ES-I3 (cell line): ENCODE results near the gene OR9A2.
"Not testable (repeated sequence)": the region's sequence is repeated elsewhere in the genome, so short reads cannot be mapped to it uniquely, and the experiment has no call there.

ENCODE experiments used
- H3K36me3 ChIP-seq: 2 replicates; pipeline ENCODE4 v1.6.1; 2013; ENCODE audit warnings: mild to moderate bottlenecking, low read length, control low read depth, moderate library complexity; ENCODE audit not compliant: insufficient read depth
- H3K4me1 ChIP-seq: 2 replicates; pipeline ENCODE4 v1.6.1; 2013; ENCODE audit warnings: mild to moderate bottlenecking, control low read depth, low read length; ENCODE audit not compliant: insufficient read depth
- H3K9ac ChIP-seq: 2 replicates; pipeline ENCODE4 v1.6.1; 2013; ENCODE audit warnings: low read depth, mild to moderate bottlenecking, low read length, moderate library complexity
- H3K9me3 ChIP-seq: 2 replicates; pipeline ENCODE4 v1.6.1; 2013; ENCODE audit warnings: mild to moderate bottlenecking, low read length, moderate library complexity; ENCODE audit not compliant: control insufficient read depth, insufficient read depth

Gene OR9A2

DNA sequence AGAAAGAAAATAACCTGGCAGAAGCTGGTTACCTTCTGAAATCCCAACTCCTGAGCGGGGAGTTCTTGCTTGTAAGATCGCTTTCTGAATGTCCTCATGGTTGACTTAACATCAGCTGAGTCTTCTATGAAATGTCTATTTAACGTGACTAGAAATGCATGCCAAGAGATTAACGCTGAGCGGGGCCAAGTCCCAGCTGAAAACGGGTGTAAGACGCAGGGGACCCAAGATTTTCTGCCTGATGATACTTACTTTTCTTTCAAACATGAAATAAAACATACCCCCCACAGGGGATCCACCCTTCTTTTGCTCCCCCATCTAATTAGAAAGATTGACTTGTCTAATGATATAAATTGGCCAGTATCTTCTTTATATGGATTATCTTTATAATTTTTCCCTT lies 14.9 kb downstream of the OR9A2 start:
- H3K4me1 ChIP-seq = peaks cover 9% of the 10 kb centered on the region; the same call in 1 of the 2 replicates
- no peaks in the 10 kb centered on the region for H3K36me3 ChIP-seq
- no peak overlapping the region for H3K9ac ChIP-seq
- H3K9me3 ChIP-seq = no peaks in the 10 kb centered on the region

DNA sequence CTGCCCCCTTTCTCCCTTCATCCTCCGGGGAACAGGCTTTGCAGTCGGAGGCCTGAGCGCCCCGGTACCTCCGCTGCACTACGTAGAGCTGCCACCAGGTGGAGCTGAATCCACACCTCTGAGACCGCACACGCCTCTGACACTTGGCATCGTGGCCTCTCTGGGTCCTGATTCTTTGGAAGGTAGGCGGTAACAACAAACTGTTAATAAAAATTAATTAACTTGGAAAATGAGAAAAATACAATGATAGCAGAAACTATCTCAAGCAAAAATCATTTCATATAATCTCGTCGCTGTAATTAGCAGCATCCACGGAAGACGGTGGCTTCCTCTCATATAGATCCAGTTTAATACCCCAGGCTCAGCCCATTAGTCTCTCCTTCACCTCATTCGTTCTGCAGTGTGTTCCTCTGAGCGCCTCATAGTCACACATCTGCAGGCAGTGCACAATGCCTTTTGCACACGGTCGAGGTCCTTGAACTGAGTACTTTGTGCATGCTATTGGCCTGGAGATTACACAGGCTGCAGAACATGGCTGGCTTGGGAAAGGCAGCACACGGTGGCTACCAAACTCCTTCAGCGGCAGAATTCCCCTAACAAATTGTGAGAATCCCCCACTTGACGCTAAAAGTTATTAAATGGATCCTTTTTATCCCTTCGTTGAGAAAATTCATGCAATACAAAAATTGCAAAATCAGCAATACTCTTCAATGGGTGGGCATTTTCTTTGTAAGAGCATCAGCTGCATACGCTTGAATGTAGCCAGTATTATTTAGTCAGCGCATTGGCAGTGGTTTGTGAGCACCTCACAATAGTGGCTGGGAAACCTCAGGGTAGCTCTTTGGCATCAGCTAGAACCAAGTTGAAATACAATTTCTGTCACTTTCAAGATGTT lies 18.7 kb downstream of the OR9A2 start:
- Histone ChIP-seq H3K4me1 (peaks cover 9% of the 10 kb centered on the region; the same call in 1 of the 2 replicates), H3K9ac (no peak overlapping the region), H3K36me3 (no peaks in the 10 kb centered on the region), H3K9me3 (no peaks in the 10 kb centered on the region)

- Histone ChIP-seq H3K4me1 (peaks cover 9% of the 10 kb centered on the region; the same call in 1 of the 2 replicates), H3K9ac (no peak overlapping the region), H3K36me3 (no peaks in the 10 kb centered on the region)
These were observed 21.2 kb downstream of the OR9A2 start for GRCh38 chr7:143005632-143006260.

DNA sequence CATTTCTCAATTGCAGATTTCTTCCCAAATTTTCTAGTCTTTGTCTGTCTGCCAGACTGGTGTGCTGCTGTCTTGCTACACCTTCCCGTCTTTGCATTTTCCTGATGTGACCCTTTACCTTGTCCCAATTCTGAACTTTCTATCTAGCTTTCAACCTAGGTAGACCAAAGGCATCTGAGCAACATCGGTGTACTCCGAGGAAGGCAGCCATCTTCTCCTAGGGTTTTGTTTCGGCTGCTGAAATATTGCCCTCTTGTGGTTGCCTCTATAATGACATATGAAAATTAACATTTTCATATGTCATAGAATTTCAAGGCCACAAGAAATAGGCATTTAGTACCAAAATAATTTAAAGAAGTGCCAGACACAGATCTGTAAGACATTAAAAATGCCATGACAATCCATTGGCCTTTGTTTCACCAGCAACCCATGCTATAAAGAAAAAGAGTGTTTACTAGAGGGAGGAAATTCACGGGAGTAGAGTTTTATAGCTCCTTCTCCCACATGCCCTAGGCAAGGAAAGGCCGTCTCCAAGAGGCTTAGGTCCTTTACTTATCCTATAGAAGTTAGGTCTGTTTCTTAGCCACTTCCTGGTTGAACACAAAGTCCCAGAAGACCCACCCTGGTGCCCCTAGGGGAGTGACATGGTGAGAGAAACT lies 23.4 kb downstream of the OR9A2 start:
- H3K4me1 ChIP-seq = no peaks in the 10 kb centered on the region
- H3K36me3 ChIP-seq = no peaks in the 10 kb centered on the region
- H3K9me3 ChIP-seq = no peaks in the 10 kb centered on the region
- no peak overlapping the region for H3K9ac ChIP-seq

More at GRCh38 chr7:143005632-143006260, 21.2 kb downstream of the OR9A2 start:
- H3K9me3 ChIP-seq = no peaks in the 10 kb centered on the region

GRCh38 chr7:143002898-143003297 lies 24.0 kb downstream of the OR9A2 start:
- no peaks in the 10 kb centered on the region for H3K36me3 ChIP-seq
- no peaks in the 10 kb centered on the region for H3K4me1 ChIP-seq
- H3K9me3 ChIP-seq = no peaks in the 10 kb centered on the region
- no peak overlapping the region for H3K9ac ChIP-seq

DNA sequence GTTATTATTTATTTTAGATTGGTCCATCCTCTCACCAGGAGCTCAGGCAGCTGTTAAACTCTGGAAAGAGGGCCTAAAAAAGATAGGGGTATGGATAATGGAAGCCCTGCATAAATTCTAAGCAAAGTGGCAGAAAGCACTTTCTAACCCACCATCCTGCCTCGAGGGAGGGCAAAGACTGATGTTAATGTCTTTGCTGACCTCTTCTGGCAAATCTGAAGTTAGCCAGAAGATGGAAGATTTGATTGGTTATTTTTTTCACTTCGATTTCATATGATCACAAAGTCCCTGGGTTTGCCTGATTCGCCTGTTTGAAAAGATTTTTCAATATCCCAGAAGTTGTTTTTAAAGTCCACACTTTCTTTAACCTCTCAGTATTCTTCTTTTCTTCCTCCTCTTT lies 24.8 kb downstream of the OR9A2 start:
- H3K9me3 ChIP-seq = no peaks in the 10 kb centered on the region
- H3K36me3 ChIP-seq = no peaks in the 10 kb centered on the region
- H3K4me1 ChIP-seq = no peaks in the 10 kb centered on the region
- no peak overlapping the region for H3K9ac ChIP-seq

- no peaks in the 10 kb centered on the region for H3K4me1 ChIP-seq
- no peaks in the 10 kb centered on the region for H3K9me3 ChIP-seq
- no peak overlapping the region for H3K9ac ChIP-seq
- H3K36me3 ChIP-seq = no peaks in the 10 kb centered on the region
These were observed 26.3 kb downstream of the OR9A2 start for GRCh38 chr7:143000648-143001047.

GRCh38 chr7:142999793-143000192 lies 27.1 kb downstream of the OR9A2 start:
- Histone ChIP-seq H3K36me3 (no peaks in the 10 kb centered on the region), H3K9ac (no peak overlapping the region), H3K4me1 (no peaks in the 10 kb centered on the region), H3K9me3 (no peaks in the 10 kb centered on the region)

DNA sequence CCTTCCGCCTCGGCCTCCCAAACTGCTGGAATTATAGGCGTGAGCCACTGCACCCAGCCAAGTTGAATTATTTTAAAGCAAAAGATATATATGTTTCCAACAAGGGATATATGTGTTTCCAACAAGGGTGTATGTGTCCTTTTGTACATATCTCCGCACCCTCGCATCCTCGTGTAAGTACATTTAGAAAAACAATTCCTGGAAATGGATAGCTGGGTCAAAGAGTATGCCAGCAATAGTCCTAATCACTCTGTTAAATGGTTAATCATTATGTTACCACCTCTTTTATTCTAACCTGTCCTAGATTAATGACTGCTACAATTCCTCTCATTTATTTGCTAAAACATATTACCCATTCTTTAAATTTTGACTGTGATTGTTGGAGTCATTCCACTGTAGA lies 28.0 kb downstream of the OR9A2 start:
- no peak overlapping the region for H3K9ac ChIP-seq
- H3K4me1 ChIP-seq = no peaks in the 10 kb centered on the region
- H3K36me3 ChIP-seq = no peaks in the 10 kb centered on the region
- no peaks in the 10 kb centered on the region for H3K9me3 ChIP-seq

- Histone ChIP-seq H3K9me3 (no peaks in the 10 kb centered on the region), H3K36me3 (no peaks in the 10 kb centered on the region), H3K9ac (no peak overlapping the region), H3K4me1 (no peaks in the 10 kb centered on the region)
These were observed 29.4 kb downstream of the OR9A2 start for GRCh38 chr7:142997456-142997989.

DNA sequence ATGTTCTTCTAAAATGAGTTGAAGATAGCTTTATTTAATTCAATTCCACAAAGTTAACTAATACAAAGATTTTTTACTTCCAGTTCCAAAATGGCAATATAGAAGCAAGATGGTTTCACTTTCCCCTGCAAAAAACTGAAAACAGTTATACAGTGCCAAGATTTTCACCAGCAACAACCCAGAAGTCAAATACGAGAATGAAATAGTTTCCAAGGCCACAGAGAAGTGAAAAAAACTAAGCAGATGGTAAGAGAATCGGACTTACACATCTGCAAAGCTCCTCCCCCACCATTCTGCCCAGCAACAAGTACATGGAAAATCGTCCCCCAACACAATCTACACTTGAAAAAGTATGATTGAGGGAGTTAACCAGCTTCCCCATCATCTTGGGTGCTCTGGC lies 34.5 kb downstream of the OR9A2 start:
- Histone ChIP-seq H3K9ac (no peak overlapping the region), H3K36me3 (no peaks in the 10 kb centered on the region), H3K4me1 (no peaks in the 10 kb centered on the region), H3K9me3 (no peaks in the 10 kb centered on the region)

DNA sequence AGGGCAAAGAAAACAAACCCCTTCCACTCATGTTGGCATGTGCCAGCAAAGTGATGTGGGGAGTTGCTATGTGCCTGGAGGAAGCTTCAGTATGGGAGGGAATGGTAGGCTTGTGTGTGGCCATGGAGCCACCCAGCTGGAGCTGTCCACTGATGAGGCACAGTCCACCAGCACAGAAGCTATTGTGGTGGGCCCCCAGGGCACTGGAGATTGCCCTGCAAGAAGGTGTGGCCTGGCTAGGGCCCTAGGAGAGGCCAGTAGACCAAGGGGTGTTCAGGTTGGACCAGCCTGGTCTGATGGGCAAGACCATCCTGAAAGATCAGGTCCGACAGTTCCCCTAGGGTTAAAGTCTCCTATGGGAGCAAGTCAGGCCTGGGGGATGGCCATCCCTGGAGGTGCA lies 42.6 kb downstream of the OR9A2 start:
- Histone ChIP-seq H3K36me3 (no peaks in the 10 kb centered on the region), H3K9ac (no peak overlapping the region), H3K9me3 (no peaks in the 10 kb centered on the region), H3K4me1 (no peaks in the 10 kb centered on the region)

DNA sequence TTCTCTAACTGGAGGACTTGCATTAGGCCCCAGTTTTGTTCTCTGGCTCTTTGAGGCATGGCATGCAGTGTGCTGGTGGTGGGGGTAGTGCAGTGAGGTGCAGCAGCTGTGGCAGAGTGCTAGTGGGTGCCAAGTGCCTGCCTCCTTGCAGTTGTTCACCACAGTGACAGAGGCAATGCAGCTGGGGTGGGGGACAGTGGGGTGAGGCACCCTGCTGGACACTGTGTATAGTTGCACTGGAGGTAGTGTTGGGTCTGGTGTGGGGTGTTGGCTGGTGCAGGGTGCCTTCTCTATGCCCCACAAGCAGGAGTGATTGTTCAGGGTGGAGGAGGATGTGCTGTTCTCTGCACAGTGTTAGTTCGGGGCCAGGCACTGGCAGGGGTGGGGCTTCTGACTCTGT lies 43.1 kb downstream of the OR9A2 start:
- H3K36me3 ChIP-seq = no peaks in the 10 kb centered on the region
- H3K9ac ChIP-seq = no peak overlapping the region
- no peaks in the 10 kb centered on the region for H3K4me1 ChIP-seq
- no peaks in the 10 kb centered on the region for H3K9me3 ChIP-seq

- not testable (repeated sequence) for H3K4me1 ChIP-seq, H3K9me3 ChIP-seq, H3K36me3 ChIP-seq, H3K9ac ChIP-seq
These were observed 48.5 kb downstream of the OR9A2 start for GRCh38 chr7:142978402-142978801.
